DOHH2 (cell line): Measurements from ENCODE around the gene NPAS3.

ENCODE experiments used
- H3F3A ChIP-seq: fragments of 200-600 bp; sonication (generic), shearing (Covaris generic); 2 replicates; pipeline ENCODE4 v1.6.0; 2016; ENCODE audit warnings: antibody characterized with exemption, mild to moderate bottlenecking; ENCODE audit not compliant: control insufficient read depth, insufficient read depth
- H3K27ac ChIP-seq: fragments of 200-600 bp; sonication (generic); 2 replicates; pipeline ENCODE4 v1.5.1; 2014; ENCODE audit warnings: low read depth, mild to moderate bottlenecking, low read length, moderate library complexity
- H3K27me3 ChIP-seq: fragments of 200-600 bp; sonication (generic); 2 replicates; pipeline ENCODE4 v1.6.1; 2014; ENCODE audit warnings: mild to moderate bottlenecking, low read length, mixed read lengths; ENCODE audit not compliant: control insufficient read depth
- H3K36me3 ChIP-seq: fragments of 200-600 bp; sonication (generic); 2 replicates; pipeline ENCODE4 v1.6.1; 2014; ENCODE audit warnings: mild to moderate bottlenecking, low read length, moderate library complexity, mixed read lengths; ENCODE audit not compliant: control insufficient read depth
- H3K4me1 ChIP-seq: fragments of 200-600 bp; sonication (generic); 2 replicates; pipeline ENCODE4 v1.6.1; 2014; ENCODE audit warnings: mild to moderate bottlenecking, low read length, mixed read lengths; ENCODE audit not compliant: control insufficient read depth
- H3K4me2 ChIP-seq: fragments of 200-600 bp; sonication (generic); 2 replicates; pipeline ENCODE4 v1.6.0; 2014; ENCODE audit warnings: mild to moderate bottlenecking, low read length, moderate library complexity
- H3K4me3 ChIP-seq: fragments of 200-600 bp; sonication (generic); 2 replicates; pipeline ENCODE4 v1.5.1; 2014; ENCODE audit warnings: mild to moderate bottlenecking, low read length, mixed read lengths
- H3K79me2 ChIP-seq: fragments of 200-600 bp; sonication (generic); 2 replicates; pipeline ENCODE4 v1.6.1; 2014; ENCODE audit warnings: mild to moderate bottlenecking, low read length, mixed read lengths; ENCODE audit not compliant: control insufficient read depth
- H3K9me2 ChIP-seq: fragments of 200-600 bp; sonication (generic); replicated peaks from 2 replicates; pipeline ENCODE4 v1.6.1; 2014; ENCODE audit warnings: mild to moderate bottlenecking, low read length, mixed read lengths; ENCODE audit not compliant: control insufficient read depth
- H3K9me3 ChIP-seq: fragments of 200-600 bp; sonication (generic); 2 replicates; pipeline ENCODE4 v1.6.1; 2014; ENCODE audit warnings: antibody characterized with exemption, low read length, mixed read lengths; ENCODE audit not compliant: control insufficient read depth, insufficient read depth
- H4K20me1 ChIP-seq: fragments of 200-600 bp; sonication (generic); 2 replicates; pipeline ENCODE4 v1.6.0; 2014; ENCODE audit warnings: low read depth, mild to moderate bottlenecking, antibody characterized with exemption, low read length, moderate library complexity; ENCODE audit not compliant: control insufficient read depth, insufficient read depth
- EZH2phosphoT487 ChIP-seq: fragments of 200-600 bp; sonication (generic); IDR thresholded peaks from 2 replicates; pipeline ENCODE4 v1.6.1; 2017; ENCODE audit warnings: borderline replicate concordance, mild to moderate bottlenecking, antibody characterized with exemption, low read length, moderate library complexity, mixed read lengths
- TF ChIP-seq, protein P1 (sequence below): fragments of 200-600 bp; sonication (generic); IDR thresholded peaks from one replicate; pipeline ENCODE4 v1.5.1; 2014; ENCODE audit warnings: antibody characterized with exemption, mild to moderate bottlenecking, low read depth, low read length; ENCODE audit not compliant: poor library complexity, severe bottlenecking

Gene NPAS3

GRCh38 chr14:33457617-33458016 lies 518.9 kb downstream of the NPAS3 start:
- Histone ChIP-seq H3K27me3 (no peaks in the 10 kb centered on the region), H3K9me3 (no peaks in the 10 kb centered on the region), H3K36me3 (no peaks in the 10 kb centered on the region), H3K4me3 (no peak overlapping the region), H3K27ac (no peak overlapping the region), H4K20me1 (no peaks in the 10 kb centered on the region), H3F3A (no peaks in the 10 kb centered on the region), H3K79me2 (no peaks in the 10 kb centered on the region), H3K4me2 (no peak overlapping the region), H3K4me1 (no peaks in the 10 kb centered on the region), H3K9me2 (no peaks in the 10 kb centered on the region)
- TF ChIP-seq, protein P1, sequence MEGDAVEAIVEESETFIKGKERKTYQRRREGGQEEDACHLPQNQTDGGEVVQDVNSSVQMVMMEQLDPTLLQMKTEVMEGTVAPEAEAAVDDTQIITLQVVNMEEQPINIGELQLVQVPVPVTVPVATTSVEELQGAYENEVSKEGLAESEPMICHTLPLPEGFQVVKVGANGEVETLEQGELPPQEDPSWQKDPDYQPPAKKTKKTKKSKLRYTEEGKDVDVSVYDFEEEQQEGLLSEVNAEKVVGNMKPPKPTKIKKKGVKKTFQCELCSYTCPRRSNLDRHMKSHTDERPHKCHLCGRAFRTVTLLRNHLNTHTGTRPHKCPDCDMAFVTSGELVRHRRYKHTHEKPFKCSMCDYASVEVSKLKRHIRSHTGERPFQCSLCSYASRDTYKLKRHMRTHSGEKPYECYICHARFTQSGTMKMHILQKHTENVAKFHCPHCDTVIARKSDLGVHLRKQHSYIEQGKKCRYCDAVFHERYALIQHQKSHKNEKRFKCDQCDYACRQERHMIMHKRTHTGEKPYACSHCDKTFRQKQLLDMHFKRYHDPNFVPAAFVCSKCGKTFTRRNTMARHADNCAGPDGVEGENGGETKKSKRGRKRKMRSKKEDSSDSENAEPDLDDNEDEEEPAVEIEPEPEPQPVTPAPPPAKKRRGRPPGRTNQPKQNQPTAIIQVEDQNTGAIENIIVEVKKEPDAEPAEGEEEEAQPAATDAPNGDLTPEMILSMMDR: no peak
- no peak for TF ChIP-seq EZH2phosphoT487

GRCh38 chr14:33460164-33460563 lies 521.5 kb downstream of the NPAS3 start:
- Histone ChIP-seq H3K27me3 (no peaks in the 10 kb centered on the region), H3K4me3 (no peak overlapping the region), H3K79me2 (no peaks in the 10 kb centered on the region), H4K20me1 (no peaks in the 10 kb centered on the region), H3K4me2 (no peak overlapping the region), H3K4me1 (no peaks in the 10 kb centered on the region), H3K9me3 (no peaks in the 10 kb centered on the region; the same call in 1 of the 2 replicates), H3K27ac (no peak overlapping the region), H3K36me3 (no peaks in the 10 kb centered on the region), H3F3A (no peaks in the 10 kb centered on the region), H3K9me2 (no peaks in the 10 kb centered on the region)
- TF ChIP-seq, protein P1: no peak
- no peak for TF ChIP-seq EZH2phosphoT487

- Histone ChIP-seq H3K27ac (no peak overlapping the region), H3F3A (no peaks in the 10 kb centered on the region), H3K36me3 (no peaks in the 10 kb centered on the region), H3K4me2 (no peak overlapping the region), H3K79me2 (no peaks in the 10 kb centered on the region), H3K9me2 (no peaks in the 10 kb centered on the region), H3K9me3 (no peaks in the 10 kb centered on the region; the same call in 1 of the 2 replicates), H3K27me3 (no peaks in the 10 kb centered on the region), H3K4me1 (no peaks in the 10 kb centered on the region), H4K20me1 (no peaks in the 10 kb centered on the region), H3K4me3 (no peak overlapping the region)
- TF ChIP-seq, protein P1: no peak
- TF ChIP-seq EZH2phosphoT487: no peak
These were observed 522.4 kb downstream of the NPAS3 start for GRCh38 chr14:33461036-33461435.

DNA sequence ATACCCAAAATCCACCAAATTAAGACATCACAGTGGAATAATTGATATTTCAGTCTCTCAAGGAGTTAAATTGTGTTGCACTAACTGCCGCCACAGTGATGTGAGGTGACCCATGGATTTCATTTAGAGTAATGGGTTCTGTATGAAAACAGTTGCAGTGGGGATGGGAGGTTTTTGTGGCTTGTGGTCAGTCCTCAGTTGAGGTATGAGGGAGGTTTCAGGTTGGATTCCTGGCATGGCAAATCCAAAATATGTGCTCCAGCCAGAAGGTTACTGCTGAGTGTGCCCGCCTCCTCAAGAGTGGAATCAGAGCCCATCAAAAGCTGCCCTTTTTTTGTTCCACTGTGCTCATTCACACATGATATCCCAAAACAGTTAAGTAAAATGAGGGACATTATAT lies 525.1 kb downstream of the NPAS3 start:
- Histone ChIP-seq H4K20me1 (no peaks in the 10 kb centered on the region), H3K9me2 (no peaks in the 10 kb centered on the region), H3K36me3 (no peaks in the 10 kb centered on the region), H3K4me2 (no peak overlapping the region), H3K4me1 (no peaks in the 10 kb centered on the region), H3K27me3 (no peaks in the 10 kb centered on the region), H3F3A (no peaks in the 10 kb centered on the region), H3K9me3 (no peaks in the 10 kb centered on the region; the same call in 1 of the 2 replicates), H3K79me2 (no peaks in the 10 kb centered on the region), H3K4me3 (no peak overlapping the region), H3K27ac (no peak overlapping the region)
- TF ChIP-seq, protein P1: no peak
- no peak for TF ChIP-seq EZH2phosphoT487
